ENCODE measurements around the gene SPINK4. TPM values are rescaled to one million over a fixed set of nuclear protein-coding genes. Genes with fewer than 3 reads are reported as not detected.

The SPINK4 gene
- total RNA-seq, 1 experiment from 2014 or later = not detected

DNA sequence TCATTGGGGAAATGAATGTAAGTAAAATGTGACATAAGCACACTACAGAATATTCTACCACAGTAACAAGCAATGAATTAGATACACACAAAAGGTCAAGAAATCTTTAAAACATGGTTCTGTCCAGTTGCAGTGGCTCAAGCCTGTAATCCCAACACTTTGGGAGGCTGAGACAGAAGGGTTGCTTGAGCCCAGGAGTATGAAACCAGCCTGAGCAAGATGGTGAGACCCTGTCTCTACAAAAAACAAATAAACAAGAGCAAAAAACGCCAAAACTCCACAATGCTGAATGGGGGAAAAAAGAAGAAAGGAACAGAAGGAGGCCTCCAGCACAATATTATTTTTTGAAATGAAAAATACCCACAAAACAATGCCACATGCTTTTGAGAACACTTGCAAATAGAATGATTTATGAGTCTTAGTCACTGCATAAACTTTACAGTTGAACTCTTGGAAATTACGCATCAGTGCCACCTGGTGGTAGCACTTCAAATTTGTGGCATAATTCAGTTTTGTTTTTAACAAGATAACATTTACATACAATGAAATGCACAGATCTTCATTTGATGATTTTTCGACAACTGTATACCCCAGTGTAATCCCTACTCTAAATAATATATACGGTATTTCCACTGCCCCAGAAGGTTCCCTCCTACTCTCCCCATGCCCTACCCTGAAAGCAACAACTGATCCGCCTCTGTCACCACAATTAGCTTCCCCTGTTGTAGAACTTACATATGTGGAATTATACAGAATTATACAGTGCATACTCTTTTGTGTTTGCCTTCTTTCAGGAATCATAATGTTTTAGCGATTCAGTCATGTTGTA is 14.4 kb upstream of the SPINK4 start:
- H3K4me1 ChIP-seq (ENCODE audit: low read length) = no peaks in the 10 kb centered on the region; the same call in 1 of the 2 replicates
- no peak overlapping the region for H2AFZ ChIP-seq (ENCODE audit: low read length)
- no peaks in the 10 kb centered on the region for H3K79me2 ChIP-seq (ENCODE audit: low read length)
- no peaks in the 10 kb centered on the region for H3K36me3 ChIP-seq (ENCODE audit: insufficient read depth, low read length)
- no peak overlapping the region for H3K4me2 ChIP-seq (ENCODE audit: low read depth, low read length, poor library complexity, severe bottlenecking)
- no peak overlapping the region for H3K9ac ChIP-seq (ENCODE audit: low read length)
- H3K27me3 ChIP-seq (ENCODE audit: low read length) = no peaks in the 10 kb centered on the region
- H4K20me1 ChIP-seq (ENCODE audit: insufficient read depth, low read depth, low read length) = no peaks in the 10 kb centered on the region
- DNase-seq = peak; percentile 87
- no peak overlapping the region for H3K27ac ChIP-seq (ENCODE audit: low read length)
- H3K9me2 ChIP-seq (replicated peaks; ENCODE audit: insufficient read depth, low read length) = no peaks in the 10 kb centered on the region
- no peak overlapping the region for H3K4me3 ChIP-seq (ENCODE audit: low read length)
- H3K9me3 ChIP-seq (ENCODE audit: low read length) = no peaks in the 10 kb centered on the region

DNA sequence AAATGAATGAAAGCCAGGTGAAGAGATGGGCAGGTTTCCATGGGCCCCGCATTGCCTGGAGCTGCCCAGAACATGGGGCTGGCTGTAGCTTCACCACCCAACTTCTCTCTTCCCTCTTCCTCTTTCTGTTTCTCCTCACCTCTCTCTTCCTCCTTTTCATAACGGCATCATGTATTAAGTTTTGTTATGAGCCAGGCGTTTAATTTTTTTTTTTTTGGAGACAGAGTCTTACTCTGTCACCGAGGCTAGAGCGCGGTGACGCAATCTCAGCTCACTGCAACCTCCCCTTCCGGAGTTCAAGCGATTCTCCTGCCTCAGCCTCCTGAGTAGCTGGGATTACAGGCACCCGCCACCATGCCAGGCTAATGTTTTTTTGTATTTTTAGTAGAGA is 13.0 kb upstream of the SPINK4 start:
- Histone ChIP-seq H3K4me1 (ENCODE audit: low read length) (no peaks in the 10 kb centered on the region; the same call in 1 of the 2 replicates), H4K20me1 (ENCODE audit: insufficient read depth, low read depth, low read length) (no peaks in the 10 kb centered on the region), H3K36me3 (ENCODE audit: insufficient read depth, low read length) (no peaks in the 10 kb centered on the region), H3K79me2 (ENCODE audit: low read length) (no peaks in the 10 kb centered on the region), H3K27me3 (ENCODE audit: low read length) (no peaks in the 10 kb centered on the region), H3K9me3 (ENCODE audit: low read length) (no peaks in the 10 kb centered on the region), H2AFZ (ENCODE audit: low read length) (no peak overlapping the region), H3K9me2 (replicated peaks; ENCODE audit: insufficient read depth, low read length) (no peaks in the 10 kb centered on the region), H3K4me3 (ENCODE audit: low read length) (no peak overlapping the region), H3K4me2 (ENCODE audit: low read depth, low read length, poor library complexity, severe bottlenecking) (no peak overlapping the region), H3K27ac (ENCODE audit: low read length) (no peak overlapping the region), H3K9ac (ENCODE audit: low read length) (no peak overlapping the region)
- no peak for DNase-seq

DNA sequence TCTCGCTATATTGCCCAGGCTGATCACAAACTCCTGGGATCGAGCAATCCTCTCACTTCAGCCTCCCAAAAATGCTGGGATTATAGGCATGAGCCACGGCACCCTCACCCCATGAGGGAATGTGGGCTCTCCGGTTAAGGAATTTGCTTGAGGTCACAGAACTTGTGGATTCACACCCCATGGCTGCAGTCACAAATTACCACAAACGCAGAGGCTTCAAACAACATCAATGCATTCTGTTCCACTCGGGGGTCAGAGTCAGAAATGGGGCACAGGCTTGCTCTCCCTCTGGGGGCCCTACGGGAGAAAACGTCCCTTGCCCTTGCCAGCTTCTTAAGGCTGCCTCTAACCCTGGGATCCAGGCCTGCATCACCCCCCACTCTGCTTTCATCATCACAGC is 12.2 kb upstream of the SPINK4 start:
- H3K27ac ChIP-seq (ENCODE audit: low read length) = no peak overlapping the region
- H3K4me2 ChIP-seq (ENCODE audit: low read depth, low read length, poor library complexity, severe bottlenecking) = no peak overlapping the region

DNA sequence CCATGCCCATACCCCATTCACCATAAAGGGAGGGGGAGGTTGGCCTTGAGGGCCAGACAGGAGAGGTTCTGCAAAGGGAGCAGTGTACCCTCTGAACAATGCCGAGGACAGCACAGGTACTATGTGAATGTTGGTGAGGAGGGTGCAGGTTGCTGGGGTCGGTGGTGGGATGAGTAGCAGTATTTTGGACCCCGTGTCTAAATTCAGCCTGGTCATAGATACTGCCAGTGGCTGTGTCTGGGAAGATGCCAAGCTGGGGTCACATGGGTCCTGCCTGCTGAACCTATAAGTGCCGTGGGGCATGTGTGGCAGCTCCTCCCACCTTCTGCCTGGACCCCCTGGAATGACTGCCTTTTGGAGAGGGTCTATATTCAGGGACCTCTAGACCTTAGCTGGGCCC is 11.4 kb upstream of the SPINK4 start:
- DNase-seq = no peak
- no peaks in the 10 kb centered on the region for H3K27me3 ChIP-seq (ENCODE audit: low read length)
- H3K79me2 ChIP-seq (ENCODE audit: low read length) = no peaks in the 10 kb centered on the region
- no peaks in the 10 kb centered on the region for H4K20me1 ChIP-seq (ENCODE audit: insufficient read depth, low read depth, low read length)
- no peaks in the 10 kb centered on the region for H3K36me3 ChIP-seq (ENCODE audit: insufficient read depth, low read length)
- no peaks in the 10 kb centered on the region for H3K9me2 ChIP-seq (replicated peaks; ENCODE audit: insufficient read depth, low read length)
- no peaks in the 10 kb centered on the region; the same call in 1 of the 2 replicates for H3K4me1 ChIP-seq (ENCODE audit: low read length)
- H3K4me3 ChIP-seq (ENCODE audit: low read length) = no peak overlapping the region
- no peak overlapping the region for H3K9ac ChIP-seq (ENCODE audit: low read length)
- H2AFZ ChIP-seq (ENCODE audit: low read length) = no peak overlapping the region
- H3K27ac ChIP-seq (ENCODE audit: low read length) = no peak overlapping the region
- H3K9me3 ChIP-seq (ENCODE audit: low read length) = no peaks in the 10 kb centered on the region
- no peak overlapping the region for H3K4me2 ChIP-seq (ENCODE audit: low read depth, low read length, poor library complexity, severe bottlenecking)

More for the DNA sequence above, 12.2 kb upstream of the SPINK4 start:
- Histone ChIP-seq H3K36me3 (ENCODE audit: insufficient read depth, low read length) (no peaks in the 10 kb centered on the region), H3K9ac (ENCODE audit: low read length) (no peak overlapping the region), H3K9me3 (ENCODE audit: low read length) (no peaks in the 10 kb centered on the region), H3K9me2 (replicated peaks; ENCODE audit: insufficient read depth, low read length) (no peaks in the 10 kb centered on the region), H3K4me3 (ENCODE audit: low read length) (no peak overlapping the region), H4K20me1 (ENCODE audit: insufficient read depth, low read depth, low read length) (no peaks in the 10 kb centered on the region), H2AFZ (ENCODE audit: low read length) (no peak overlapping the region), H3K4me1 (ENCODE audit: low read length) (no peaks in the 10 kb centered on the region; the same call in 1 of the 2 replicates), H3K27me3 (ENCODE audit: low read length) (no peaks in the 10 kb centered on the region), H3K79me2 (ENCODE audit: low read length) (no peaks in the 10 kb centered on the region)
- DNase-seq = no peak

DNA sequence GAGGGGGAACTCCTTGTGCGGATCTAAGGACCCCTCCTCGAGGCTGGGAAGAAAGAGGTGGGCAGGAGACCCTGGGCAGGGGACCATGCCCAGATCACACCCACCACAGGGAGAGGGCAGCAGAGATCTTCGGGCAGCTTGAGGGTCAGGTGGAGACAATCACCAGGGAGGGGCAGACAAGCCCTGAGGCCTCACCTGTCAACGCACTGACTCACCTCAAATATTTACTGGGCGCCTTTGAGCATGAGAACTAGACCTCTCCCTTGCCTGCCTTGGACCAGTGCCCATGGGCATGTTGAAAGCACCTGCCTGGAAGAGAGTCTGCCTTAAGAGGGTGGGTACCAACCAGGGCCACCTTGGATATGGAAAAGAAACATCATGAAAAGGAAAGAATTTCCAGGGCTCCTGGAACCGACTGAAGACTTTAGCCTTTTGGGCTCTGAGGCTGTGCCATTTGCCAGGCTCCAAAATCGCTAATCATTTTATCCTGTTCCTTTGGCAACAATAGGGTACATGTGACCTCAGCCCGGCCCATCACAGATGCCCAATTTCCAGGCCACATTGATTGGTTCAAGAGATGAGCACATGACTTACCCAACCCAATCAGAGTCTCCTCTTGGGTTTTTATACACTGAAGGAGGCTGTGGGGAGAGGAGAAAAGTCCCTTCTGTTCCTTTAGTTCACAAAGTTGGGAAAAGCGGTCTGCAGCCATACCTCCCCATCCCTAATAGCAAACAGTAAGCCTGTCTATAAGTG is 10.4 kb upstream of the SPINK4 start:
- no peak overlapping the region for H3K4me2 ChIP-seq (ENCODE audit: low read depth, low read length, poor library complexity, severe bottlenecking)
- no peaks in the 10 kb centered on the region for H4K20me1 ChIP-seq (ENCODE audit: insufficient read depth, low read depth, low read length)
- H3K27me3 ChIP-seq (ENCODE audit: low read length) = no peaks in the 10 kb centered on the region
- no peak overlapping the region for H2AFZ ChIP-seq (ENCODE audit: low read length)
- DNase-seq = peak; percentile 53
- no peaks in the 10 kb centered on the region for H3K9me3 ChIP-seq (ENCODE audit: low read length)
- H3K9me2 ChIP-seq (replicated peaks; ENCODE audit: insufficient read depth, low read length) = no peaks in the 10 kb centered on the region
- no peaks in the 10 kb centered on the region for H3K36me3 ChIP-seq (ENCODE audit: insufficient read depth, low read length)
- no peak overlapping the region for H3K4me3 ChIP-seq (ENCODE audit: low read length)
- no peaks in the 10 kb centered on the region for H3K79me2 ChIP-seq (ENCODE audit: low read length)
- no peaks in the 10 kb centered on the region; the same call in 1 of the 2 replicates for H3K4me1 ChIP-seq (ENCODE audit: low read length)
- no peak overlapping the region for H3K9ac ChIP-seq (ENCODE audit: low read length)
- H3K27ac ChIP-seq (ENCODE audit: low read length) = no peak overlapping the region

DNA sequence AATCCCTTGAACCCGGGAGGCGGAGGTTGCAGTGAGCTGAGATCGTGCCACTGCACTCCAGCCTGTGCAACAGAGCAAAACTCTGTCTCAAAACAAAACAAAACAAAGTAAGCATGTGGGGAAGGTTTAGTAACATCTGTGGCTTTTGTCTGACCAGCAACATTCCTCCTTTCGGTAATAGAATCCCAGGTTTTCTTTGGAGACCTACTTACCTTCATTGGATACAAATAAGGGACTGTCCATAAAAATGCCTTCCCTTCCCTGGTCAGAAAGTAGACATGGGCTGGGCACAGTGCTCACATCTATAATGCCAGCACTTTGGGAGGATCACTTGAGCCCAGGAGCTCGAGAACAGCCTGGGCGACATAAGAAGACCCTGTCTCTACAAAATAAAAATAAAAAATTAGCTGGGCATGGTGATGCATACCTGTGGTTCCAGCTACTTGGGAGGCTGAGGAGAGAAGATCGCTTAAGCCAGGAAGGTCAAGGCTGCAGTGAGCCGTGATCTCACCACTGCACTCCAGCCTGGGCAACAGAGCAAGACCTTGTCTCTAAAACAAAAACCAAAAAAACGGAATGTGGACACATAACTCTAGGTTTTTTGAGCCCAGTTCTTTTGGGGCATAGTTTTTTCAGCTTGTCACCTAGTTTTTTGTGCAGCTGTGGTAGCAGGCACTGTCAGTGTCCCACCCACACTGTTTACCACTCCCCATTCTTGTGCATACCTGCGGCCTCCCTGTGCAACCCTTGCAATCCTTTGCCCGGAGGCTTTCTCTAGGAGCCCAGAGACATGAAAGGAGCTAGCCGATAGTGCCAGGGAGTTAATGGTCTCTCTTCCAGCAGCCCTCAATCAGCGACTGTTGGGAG is 9.0 kb upstream of the SPINK4 start:
- Histone ChIP-seq H3K9me3 (ENCODE audit: low read length) (no peaks in the 10 kb centered on the region), H3K9me2 (replicated peaks; ENCODE audit: insufficient read depth, low read length) (no peaks in the 10 kb centered on the region), H3K4me1 (ENCODE audit: low read length) (no peaks in the 10 kb centered on the region; the same call in 1 of the 2 replicates), H3K9ac (ENCODE audit: low read length) (no peak overlapping the region), H3K27ac (ENCODE audit: low read length) (no peak overlapping the region), H3K79me2 (ENCODE audit: low read length) (no peaks in the 10 kb centered on the region), H2AFZ (ENCODE audit: low read length) (no peak overlapping the region), H3K27me3 (ENCODE audit: low read length) (no peaks in the 10 kb centered on the region), H3K4me3 (ENCODE audit: low read length) (no peak overlapping the region), H3K4me2 (ENCODE audit: low read depth, low read length, poor library complexity, severe bottlenecking) (no peak overlapping the region), H4K20me1 (ENCODE audit: insufficient read depth, low read depth, low read length) (no peaks in the 10 kb centered on the region), H3K36me3 (ENCODE audit: insufficient read depth, low read length) (no peaks in the 10 kb centered on the region)
- DNase-seq = no peak

DNA sequence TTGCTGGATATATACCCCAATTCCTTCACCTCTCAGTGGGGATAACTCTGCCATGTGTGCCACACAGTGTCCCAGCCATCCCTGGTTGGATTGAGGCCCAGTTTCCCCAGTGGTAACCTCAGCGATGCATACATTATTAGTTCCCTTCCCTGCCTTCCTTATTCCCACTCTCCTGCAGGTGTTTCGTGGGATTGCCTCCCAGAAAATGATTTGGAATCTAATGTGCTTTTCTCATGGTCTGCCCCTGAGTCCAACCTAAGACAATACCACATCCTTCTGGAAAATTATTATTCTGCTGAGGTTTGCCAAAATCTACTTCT is 8.4 kb upstream of the SPINK4 start:
- no peaks in the 10 kb centered on the region for H3K9me3 ChIP-seq (ENCODE audit: low read length)
- H3K9me2 ChIP-seq (replicated peaks; ENCODE audit: insufficient read depth, low read length) = no peaks in the 10 kb centered on the region
- no peaks in the 10 kb centered on the region for H4K20me1 ChIP-seq (ENCODE audit: insufficient read depth, low read depth, low read length)
- no peak overlapping the region for H3K9ac ChIP-seq (ENCODE audit: low read length)
- no peak for DNase-seq
- H3K4me1 ChIP-seq (ENCODE audit: low read length) = no peaks in the 10 kb centered on the region; the same call in 1 of the 2 replicates
- no peaks in the 10 kb centered on the region for H3K79me2 ChIP-seq (ENCODE audit: low read length)
- H3K4me2 ChIP-seq (ENCODE audit: low read depth, low read length, poor library complexity, severe bottlenecking) = no peak overlapping the region
- no peak overlapping the region for H3K27ac ChIP-seq (ENCODE audit: low read length)
- H3K27me3 ChIP-seq (ENCODE audit: low read length) = no peaks in the 10 kb centered on the region
- no peaks in the 10 kb centered on the region for H3K36me3 ChIP-seq (ENCODE audit: insufficient read depth, low read length)
- H2AFZ ChIP-seq (ENCODE audit: low read length) = no peak overlapping the region
- H3K4me3 ChIP-seq (ENCODE audit: low read length) = no peak overlapping the region

DNA sequence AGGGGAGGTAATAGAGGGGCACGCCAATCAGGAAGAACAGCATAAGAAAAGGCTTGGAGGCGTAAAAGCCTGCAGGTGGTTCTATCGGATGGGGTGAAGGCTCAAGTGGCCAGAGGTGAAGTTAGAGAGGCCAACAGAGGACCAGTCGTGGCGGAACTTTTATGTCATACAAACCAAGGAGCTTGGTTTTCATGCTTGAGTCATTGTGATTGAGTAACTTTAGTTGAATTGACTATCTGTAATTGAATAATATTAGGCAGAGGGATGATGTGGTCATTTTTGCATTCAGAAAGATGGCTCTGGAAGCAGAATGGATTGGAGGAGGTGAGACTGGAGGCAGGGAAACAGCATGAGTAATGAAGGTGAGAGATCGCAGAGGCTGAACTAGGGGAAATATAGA is 7.2 kb upstream of the SPINK4 start:
- Histone ChIP-seq H3K9ac (ENCODE audit: low read length) (no peak overlapping the region), H3K9me2 (replicated peaks; ENCODE audit: insufficient read depth, low read length) (no peaks in the 10 kb centered on the region), H3K9me3 (ENCODE audit: low read length) (no peaks in the 10 kb centered on the region), H3K4me2 (ENCODE audit: low read depth, low read length, poor library complexity, severe bottlenecking) (no peak overlapping the region), H3K79me2 (ENCODE audit: low read length) (no peaks in the 10 kb centered on the region), H3K4me3 (ENCODE audit: low read length) (no peak overlapping the region), H4K20me1 (ENCODE audit: insufficient read depth, low read depth, low read length) (no peaks in the 10 kb centered on the region), H3K36me3 (ENCODE audit: insufficient read depth, low read length) (no peaks in the 10 kb centered on the region), H2AFZ (ENCODE audit: low read length) (no peak overlapping the region), H3K27me3 (ENCODE audit: low read length) (no peaks in the 10 kb centered on the region), H3K4me1 (ENCODE audit: low read length) (no peaks in the 10 kb centered on the region), H3K27ac (ENCODE audit: low read length) (no peak overlapping the region)
- DNase-seq = no peak
